Smooth muscle cell of the brain vasculature (primary cell): ENCODE results near the gene SEC61A2.
"Not testable (repeated sequence)": the region's sequence is repeated elsewhere in the genome, so short reads cannot be mapped to it uniquely, and the experiment has no call there.

ENCODE experiments used
- DNase-seq: peaks from one replicate; pipeline ENCODE4 v3.0.0-alpha.2; 2012; ENCODE audit warnings: low read depth, low spot score

Gene SEC61A2

DNA sequence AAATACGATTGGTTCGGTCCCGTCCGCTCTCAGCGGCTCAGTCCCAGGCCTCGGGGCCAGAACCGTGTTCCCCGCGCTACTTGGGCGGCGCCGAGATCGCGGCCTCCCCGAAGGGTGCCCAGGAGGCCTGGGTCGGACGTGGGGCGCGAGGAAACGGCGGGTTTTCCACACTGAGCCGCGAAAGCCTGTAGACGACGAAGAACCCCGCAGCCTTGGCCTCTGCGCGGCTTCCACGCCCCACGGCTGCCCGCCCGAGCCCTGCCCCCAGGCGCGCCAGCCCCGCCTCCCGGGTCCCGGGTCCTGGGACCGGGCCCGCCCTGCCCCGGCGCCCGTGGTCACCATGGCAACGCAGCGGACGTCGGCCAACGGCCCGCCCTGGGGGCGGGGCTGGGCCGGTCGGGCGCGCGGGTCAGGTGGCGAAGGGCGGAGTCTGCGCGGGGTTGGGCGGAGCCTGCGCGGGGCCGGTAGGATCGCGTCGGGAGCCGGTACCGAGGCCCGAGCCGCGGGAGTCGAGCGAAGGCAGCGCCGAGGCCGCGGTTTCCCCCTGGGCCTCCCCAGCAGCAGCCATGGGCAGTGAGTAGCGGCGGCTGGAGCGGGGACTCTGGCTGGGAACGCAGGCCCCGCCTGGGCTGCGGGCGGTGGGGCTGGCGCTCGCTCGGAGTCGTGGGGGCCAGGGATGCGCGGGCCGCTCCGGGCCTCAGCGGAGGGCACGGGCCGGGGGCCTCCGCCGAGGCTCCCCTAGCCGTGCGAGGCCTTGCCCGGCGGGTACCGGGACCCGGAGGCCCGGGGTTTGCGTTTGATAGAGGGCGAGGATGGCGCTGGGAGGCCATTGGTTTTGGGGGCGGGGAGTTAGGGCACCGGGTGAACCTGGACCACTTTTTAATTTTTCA, at the start of gene SEC61A2:
Gene SEC61A2 (plus strand): TSS at position 456 of the 890 bp plus-strand sequence. CDS start 111 bp downstream, at position 567.
- peak; percentile 69 for DNase-seq

DNA sequence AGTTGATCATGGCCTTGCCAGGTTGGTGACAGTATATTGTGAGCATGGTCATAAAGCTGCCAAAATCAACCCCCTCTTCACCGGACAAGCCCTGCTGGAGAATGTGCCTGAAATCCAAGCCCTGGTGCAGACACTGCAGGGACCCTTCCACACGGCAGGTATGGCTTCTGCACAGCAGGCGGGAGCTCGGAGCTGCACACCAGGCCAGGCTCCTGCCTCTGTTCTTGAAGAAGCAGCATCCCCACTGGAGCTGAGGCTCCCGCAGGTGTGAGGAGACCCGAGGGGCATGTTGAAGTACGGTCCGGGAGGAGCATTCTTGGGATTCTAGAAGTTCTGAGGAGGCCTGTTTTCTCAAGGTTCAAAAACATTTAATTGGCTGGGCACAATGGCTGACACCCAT, 48.0 kb upstream of the SEC61A2 start:
- DNase-seq = no peak

DNA sequence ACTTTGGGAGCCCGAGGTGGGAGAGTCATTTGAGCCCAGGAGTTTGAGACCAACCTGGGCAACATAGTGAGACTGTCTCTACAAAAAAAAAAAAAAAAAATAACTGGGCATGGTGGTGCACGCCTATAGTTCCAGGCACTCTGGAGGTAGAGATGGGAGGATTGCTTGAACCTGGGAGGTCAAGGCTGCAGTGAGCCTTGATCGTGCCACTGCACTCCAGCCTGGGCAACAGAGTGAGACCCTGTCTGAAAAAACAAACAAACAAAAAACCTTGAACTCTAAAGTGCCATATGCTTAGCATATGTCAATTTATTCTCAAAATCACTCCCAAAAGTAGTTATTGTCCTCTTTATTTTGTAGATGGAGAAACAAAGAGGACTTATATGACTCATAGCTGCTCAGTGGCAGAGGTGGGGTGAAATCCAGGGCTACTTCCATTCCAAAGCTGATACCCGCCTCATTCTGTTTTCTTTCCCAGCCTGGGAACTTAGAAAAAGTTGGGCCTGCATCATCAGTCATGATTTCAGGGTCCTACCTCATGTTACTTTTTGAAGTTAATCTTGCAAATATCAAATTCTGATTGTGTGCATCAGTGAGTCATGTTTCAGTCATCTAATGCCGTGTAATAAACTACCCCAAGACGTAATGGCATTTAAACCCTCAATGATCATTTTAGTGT, 47.5 kb upstream of the SEC61A2 start:
- DNase-seq = peak; percentile 18

DNA sequence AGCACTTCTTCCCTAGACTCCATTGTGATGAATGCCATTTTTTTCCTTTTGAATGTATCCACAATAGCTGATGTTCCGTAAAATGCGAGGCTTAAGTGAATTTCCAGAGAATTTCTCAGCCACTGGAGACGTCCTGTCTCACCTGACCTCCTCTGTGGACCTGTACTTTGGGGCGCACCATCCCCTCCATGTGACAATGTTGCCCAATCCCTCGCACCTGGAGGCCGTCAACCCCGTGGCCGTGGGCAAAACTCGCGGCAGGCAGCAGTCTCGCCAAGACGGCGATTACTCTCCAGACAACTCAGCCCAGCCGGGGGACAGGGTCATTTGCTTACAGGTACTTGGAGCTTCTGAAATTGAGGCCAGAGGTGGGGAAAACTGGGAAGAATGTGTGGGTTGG, 40.6 kb upstream of the SEC61A2 start:
- no peak for DNase-seq

DNA sequence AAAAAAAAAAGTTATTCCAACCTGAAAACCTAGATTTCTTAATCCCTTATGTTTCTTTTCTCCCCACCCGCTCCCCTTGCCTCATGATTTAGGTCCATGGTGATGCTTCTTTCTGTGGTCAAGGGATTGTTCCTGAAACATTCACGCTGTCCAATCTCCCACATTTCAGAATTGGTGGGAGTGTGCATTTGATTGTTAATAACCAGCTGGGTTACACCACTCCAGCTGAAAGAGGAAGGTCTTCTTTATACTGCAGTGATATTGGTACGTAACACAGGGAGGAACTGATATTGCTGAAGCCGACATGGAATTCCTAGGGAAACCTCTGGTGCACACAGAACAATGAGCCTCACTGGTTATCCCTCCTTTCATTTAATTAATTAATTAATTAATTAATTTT, 38.1 kb upstream of the SEC61A2 start:
- DNase-seq = no peak

DNA sequence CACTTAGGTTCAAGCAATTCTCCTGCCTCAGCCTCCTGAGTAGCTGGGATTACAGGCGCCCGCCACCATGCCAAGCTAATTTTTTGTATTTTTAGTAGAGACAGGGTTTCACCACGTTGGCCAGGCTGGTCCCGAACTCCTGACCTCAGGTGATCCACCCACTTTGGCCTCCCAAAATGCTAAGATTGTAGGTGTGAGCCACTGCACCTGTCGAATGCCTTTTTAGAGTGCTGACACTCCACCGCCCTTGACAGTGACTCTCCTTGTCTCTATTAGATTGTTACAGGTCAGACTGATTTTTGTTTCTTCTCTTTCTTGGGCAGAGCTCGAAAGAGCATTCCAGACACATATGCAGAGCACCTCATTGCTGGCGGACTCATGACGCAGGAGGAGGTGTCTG, 32.1 kb upstream of the SEC61A2 start:
- not testable (repeated sequence) for DNase-seq

DNA sequence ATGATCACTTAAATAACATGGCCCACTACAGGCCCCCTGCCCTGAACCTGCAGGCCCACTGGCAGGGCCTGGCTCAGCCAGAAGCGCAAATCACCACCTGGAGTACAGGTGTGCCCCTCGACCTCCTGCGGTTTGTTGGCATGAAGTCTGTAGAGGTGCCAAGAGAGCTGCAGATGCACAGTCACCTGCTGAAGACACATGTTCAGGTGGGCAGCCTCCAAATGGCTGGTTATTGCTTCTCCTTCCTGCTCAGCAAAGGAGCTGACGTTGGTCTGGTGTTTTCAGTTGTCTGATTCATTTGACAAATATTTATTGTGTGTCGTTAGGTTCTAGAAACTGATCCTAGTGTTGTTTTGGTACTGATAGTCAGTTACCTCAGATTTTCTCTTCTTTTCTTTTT, 31.7 kb upstream of the SEC61A2 start:
- no peak for DNase-seq

DNA sequence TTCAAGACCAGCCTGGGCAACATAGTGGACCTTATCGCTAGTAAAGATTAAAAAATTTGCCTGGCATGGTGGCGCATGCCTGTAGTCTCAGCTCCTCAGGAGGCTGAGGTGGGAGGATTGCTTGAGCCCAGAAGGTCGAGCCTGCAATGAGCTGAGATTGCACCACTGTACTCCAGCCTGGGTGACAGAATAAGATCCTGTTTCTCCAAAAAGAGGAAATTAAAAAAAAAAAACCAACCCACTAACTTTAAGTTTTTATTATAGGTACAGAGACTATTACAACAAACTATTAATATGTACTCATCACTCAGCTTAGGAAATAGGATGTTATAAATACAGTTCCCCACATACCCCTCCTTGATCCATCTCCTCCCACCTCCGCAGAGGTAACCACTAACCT, 30.5 kb upstream of the SEC61A2 start:
- DNase-seq = no peak

DNA sequence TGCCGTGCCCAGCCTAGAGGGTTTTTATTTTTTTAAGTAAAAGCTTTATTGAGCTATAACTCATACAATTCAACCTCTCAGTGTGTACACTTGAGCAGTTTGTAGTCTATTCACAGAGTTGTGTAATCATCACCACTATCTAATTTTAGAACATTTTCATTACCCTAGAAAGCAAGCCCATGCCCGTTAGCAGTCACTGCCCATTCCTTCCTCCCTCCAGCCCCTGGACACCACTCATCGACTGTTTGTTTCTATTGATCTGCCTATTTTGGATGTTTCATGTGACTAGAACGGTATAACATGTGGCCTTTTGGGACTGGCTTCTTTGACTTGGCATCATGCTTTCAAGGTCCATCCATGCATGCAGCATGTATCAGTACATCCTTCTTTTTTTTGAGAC, 25.7 kb upstream of the SEC61A2 start:
- DNase-seq = no peak

DNA sequence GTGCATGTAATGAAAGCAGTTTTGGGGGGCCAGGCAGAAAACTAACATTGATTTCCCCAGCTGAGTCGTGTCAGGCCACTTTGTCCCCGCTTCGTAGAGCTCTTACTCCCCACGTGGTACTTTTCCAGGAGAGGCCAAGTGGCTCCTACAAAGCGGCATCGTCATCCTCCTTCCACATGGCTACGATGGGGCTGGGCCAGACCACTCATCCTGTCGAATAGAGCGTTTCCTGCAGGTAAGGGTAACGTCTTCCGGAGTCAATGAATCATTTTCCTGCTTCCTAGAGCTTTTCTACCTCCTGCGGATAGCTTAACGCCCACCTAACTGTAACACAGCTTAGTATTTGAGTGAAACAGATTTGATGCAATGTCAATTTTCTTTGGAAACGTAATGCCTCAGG, 21.7 kb upstream of the SEC61A2 start:
- no peak for DNase-seq

DNA sequence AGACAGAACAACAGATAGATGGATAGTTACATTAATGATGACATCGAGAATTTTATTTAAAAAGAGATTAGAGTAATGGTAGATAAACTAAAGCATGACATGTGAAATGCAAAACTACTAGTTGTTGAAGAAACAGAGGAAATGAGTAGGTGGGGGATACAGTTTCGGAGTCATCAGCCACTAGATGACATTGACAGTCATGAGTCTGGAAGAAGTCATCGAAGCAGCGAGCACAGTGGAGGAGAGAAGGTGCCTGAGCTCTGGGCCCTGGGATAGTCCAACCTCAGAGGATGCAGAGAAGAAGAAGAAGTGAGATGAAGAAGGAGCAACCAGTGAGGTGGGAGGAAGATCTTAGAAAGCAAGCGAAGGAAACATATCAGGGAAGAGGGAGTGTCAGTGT, 20.2 kb upstream of the SEC61A2 start:
- DNase-seq = no peak

DNA sequence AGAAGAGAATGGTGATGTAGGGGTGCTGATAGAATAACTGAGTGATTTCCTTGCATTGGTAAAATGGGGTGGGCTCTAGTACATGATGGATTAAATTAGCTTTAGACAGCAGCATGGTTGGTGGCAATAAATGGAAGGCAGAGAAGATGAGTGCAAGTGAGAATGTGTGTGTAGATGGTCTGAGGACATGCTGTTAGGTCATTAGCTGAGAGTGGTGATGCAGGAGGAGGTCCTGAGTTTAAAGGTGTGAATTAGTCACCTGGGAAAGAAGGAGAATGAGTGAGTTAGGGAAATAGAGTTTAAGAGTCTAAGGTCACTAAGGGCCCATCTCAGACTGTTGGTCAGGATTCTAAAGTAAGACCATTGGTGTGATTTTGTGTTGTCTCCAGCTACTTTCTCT, 17.9 kb upstream of the SEC61A2 start:
- DNase-seq = no peak

DNA sequence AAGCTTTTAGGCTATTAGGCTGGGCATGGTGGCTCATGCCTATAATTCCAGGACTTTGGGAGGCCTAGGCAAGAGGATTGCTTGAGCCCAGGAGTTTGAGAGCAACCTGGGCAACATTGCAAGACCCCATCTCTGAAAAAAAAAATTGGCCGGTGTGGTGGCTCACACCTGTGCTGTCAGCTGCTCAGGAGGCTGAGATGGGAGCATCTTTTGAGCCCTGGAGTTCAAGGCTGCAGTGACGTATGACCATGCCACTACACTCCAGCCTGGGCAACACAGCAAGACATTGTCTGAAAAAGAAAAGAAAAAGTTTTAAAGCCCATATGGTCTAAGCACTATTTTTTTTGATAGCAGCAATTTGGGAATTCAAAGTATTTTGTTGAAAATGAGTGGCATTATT, 15.8 kb upstream of the SEC61A2 start:
- no peak for DNase-seq

DNA sequence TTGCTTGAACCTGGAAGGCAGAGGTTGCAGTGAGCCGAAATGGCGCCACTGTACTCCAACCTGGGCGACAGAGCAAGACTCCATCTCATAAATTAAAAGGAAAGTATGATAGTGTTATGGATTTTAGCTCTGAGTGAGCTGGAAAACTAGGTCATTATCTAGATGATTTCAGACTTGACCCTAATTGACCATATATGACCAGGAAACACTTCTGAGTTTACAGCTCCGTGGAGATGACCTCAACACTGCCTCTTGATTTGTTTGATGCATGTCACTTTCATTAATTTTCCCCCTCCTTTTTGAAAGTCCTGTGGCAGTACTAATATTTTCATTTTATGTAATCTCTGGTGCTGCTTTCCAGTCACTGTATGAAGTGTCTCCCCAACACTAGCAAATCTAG, 7.8 kb upstream of the SEC61A2 start:
- DNase-seq = no peak

DNA sequence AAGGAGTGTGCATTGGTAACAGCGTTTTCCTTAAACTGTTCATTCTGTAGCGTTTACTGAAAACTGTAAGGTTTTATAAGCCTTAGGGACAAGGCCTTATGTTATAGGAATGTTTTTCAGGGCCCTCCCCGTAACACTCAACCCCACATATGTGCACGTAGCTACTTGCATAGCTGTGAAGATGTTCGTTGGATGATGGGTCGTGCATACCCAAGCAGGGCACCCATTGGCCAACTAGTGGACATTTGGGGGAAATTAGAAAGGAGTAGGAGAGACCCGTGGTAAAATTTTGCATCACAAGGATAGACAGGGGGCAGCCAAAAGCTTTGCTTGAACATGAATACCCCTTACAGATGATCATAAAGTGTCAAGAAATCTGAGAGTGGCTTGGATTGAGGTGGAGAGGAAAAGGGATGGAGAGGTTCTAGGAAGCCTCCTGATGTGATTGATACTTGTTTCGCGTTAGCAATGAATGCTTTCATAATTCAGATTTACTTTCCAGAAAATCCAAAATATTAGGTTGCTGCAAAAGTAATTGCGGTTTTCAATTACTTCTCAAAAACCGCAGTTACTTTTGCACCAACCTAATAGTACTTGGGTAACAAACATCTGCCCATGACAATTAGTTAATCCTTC, 878 bp downstream of the SEC61A2 start:
- peak; percentile 40 for DNase-seq

DNA sequence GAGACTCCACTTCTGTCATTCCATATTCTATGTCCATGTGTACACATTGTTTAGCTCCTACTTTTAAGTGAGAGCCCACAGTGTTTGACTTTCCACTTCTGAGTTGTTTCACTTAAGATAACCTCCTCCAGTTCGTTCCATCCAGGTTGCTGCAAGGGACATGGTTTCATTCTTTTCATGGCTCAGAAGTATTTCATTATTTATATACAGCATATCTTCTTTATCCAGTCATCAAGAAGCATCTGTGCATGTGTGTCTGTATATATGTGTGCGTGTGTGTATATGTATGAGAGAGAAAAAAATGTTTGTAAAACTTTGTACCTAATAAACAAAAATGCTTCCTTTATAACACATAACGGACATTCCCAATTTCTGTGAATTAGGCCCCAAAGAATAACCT, 6.2 kb downstream of the SEC61A2 start:
- DNase-seq = no peak

DNA sequence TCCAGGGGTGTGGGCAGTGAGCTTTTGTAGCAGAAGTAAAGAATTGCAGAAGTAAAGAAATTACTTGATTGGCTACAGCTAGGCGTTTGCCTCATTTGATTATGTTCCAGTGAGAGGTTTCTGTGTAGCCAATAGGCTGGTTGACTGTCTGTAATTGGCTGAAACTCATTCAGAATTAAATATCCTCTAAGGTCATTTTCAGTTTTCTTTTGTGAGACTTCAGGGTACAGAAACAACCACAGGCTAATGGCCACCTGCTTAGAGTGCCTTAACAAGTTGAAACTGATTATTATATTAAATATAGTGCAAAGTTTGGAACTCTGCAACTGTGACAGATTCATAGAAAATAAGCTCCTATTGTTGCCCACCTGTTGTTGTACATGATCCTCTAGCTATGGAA, 10.6 kb downstream of the SEC61A2 start:
- no peak for DNase-seq

DNA sequence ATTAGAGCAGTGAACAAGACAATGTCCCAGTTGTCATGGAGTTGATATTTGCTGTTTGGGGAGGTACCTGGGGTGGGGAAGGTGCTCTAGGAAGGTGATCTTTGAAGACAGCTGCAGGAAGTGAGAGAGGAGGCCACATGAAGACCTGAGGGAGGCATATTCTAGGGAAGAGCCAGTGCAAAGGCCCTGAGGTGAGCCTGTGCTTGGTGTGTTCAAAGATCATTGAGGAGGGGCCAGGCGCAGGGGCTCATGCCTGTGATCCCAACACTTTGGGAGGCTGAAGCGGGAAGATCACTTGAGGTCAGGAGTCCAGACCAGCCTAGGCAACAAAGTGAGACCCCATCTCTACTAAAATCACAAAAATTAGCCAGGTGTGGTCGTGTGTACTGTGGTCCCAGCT, 15.1 kb downstream of the SEC61A2 start:
- DNase-seq = no peak

DNA sequence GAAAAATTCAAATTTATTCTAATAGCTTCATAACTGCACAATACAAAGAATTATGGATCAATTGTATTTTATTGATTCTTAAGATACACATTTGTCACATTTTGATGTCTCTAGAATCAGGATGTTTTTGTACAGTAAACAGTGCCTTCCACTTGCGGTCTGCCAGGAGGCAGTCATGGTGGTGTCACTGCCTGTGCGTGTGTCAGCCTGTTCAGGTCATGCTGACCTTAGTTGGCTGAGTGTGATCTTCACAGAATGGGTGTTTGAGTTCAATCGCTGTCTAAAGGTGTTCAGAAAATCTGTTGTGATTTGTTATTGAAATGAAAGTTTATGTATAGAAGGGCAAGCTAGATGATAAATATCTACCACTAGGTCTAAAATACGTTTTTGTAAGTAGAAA, 20.7 kb downstream of the SEC61A2 start:
- no peak for DNase-seq

DNA sequence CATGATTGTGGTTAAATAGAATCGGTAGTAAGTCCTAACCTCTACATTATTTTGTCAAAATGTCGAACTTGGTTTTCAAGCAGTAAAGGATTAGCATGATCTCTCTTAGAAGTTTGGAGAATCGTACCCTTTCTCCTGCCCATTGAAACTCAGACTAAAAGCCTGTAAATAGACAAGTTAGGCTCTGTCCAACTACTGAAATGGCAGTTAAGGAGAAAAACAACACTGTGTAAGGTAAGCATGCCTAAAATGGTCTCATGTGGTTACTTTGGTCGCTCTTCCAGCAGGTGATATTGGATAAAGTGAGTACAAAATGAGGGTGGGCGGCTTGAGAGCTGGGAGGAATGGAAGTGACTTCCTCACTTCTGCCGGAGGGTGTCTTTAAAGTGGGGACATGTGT, 25.0 kb downstream of the SEC61A2 start:
- no peak for DNase-seq

DNA sequence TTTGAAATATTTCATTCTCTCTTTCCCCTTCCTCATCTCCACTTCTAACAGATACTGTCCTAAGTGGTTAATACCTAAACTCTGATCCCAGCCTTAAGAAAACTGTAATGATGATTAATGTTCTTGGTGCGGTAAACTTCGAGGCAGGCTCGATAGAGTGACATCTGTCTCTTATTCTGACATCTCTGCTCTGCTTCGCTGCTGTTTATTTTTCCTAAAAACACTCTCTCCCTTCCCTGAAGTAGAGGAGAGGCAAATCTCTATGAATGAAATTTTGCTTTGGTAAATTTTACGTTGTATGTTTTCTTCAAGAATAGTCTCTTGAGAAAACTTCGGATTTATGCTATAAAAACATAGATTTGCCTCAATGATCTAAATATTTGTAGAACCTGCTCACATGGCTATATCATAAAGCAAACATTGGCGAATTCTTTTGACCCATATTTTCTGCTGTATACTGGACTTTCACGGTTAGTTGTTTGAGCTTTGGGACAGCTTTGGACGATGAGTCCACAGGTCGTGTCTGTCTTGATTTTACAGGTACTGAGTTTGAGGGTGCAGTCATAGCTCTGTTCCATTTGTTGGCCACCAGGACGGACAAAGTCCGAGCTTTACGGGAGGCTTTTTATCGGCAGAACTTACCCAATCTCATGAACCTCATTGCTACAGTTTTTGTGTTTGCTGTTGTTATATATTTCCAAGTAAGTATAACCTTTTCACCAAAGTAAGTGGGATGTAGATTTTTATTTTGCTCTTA, 27.1 kb downstream of the SEC61A2 start:
- no peak for DNase-seq

DNA sequence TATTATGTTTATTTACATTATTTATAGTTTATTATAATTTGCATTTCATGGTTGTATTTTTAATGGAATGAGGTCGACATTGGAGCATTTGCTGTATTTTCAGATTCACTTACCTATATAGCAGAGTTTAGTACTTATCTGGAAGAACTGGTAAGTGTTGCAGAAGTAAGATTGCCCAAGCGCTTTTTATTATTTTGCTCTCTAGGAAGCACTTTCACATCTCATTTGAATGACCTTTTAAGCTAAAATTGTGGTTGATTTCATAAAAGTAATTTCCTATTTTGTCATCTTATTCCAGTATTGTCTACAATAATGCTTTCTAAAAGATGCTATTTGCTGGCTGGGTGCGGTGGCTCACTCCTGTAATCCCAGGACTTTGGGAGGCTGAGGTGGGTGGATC, 28.6 kb downstream of the SEC61A2 start:
- DNase-seq = no peak
